Measurements from ENCODE around the gene AWAT1. TPM values are rescaled to one million over a fixed set of nuclear protein-coding genes. Genes with fewer than 3 reads are reported as not detected.
A peak's percentile ranks its signal among the peaks of the same experiment; 100 is the strongest.

AWAT1 gene
- total RNA-seq, 4 donors from 2014 or later = 2.7 to 13.5 (median 4.0) TPM

DNA sequence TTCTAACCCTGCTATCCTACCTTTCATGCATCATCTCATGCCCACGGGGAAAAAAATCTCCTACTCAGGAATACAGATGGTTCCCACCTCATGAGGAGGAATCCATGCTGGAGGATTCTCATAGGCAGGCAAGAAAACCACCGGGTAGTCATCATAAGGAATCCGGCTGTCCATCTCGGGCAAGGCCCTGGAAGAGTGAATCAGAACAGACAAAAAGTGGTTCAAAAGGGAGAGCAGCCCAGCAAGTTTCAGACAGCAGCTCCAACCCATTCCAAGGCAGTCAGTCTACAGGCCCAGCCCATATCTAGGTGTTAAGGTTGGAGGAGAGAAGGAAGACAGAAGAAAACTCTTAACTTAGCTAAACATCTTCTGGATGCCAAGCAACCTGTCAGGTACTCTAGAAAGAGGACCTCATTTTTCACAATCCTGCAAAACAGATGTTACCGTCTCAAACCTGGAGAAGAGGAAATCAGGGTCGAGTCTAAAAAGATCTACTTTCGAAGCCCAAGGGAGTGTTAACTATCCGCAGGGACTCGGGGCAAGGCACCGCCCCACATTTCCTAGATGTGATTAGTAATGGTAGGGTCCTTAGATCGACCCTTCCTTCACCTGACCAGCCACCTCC is 54.8 kb downstream of the AWAT1 start:
- peaks cover 15% of the 10 kb centered on the region for H3K4me1 ChIP-seq
- H3K27ac ChIP-seq = no peak overlapping the region
- WGBS = 45% methylated on average over 11 of the region's 11 CpGs
- H3K9me3 ChIP-seq = no peaks in the 10 kb centered on the region
- TF ChIP-seq, protein P1, sequence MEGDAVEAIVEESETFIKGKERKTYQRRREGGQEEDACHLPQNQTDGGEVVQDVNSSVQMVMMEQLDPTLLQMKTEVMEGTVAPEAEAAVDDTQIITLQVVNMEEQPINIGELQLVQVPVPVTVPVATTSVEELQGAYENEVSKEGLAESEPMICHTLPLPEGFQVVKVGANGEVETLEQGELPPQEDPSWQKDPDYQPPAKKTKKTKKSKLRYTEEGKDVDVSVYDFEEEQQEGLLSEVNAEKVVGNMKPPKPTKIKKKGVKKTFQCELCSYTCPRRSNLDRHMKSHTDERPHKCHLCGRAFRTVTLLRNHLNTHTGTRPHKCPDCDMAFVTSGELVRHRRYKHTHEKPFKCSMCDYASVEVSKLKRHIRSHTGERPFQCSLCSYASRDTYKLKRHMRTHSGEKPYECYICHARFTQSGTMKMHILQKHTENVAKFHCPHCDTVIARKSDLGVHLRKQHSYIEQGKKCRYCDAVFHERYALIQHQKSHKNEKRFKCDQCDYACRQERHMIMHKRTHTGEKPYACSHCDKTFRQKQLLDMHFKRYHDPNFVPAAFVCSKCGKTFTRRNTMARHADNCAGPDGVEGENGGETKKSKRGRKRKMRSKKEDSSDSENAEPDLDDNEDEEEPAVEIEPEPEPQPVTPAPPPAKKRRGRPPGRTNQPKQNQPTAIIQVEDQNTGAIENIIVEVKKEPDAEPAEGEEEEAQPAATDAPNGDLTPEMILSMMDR (IDR thresholded peaks at IDR 0.05) = no peak
- TF ChIP-seq EP300 (IDR thresholded peaks at IDR 0.05) (no peak), POLR2A (IDR thresholded peaks at IDR 0.05) (no peak), POLR2AphosphoS5 (IDR thresholded peaks at IDR 0.05) (no peak)
- no peak for DNase-seq (ENCODE audit: low spot score in 2 of 2)
- H3K36me3 ChIP-seq = peaks cover 13% of the 10 kb centered on the region
- no peaks in the 10 kb centered on the region for H3K27me3 ChIP-seq
- H3K4me3 ChIP-seq = peak overlapping the region; percentile 58

Other genes with a start within 250 kb of the AWAT1 start
- gene AWAT2, start 184.7 kb upstream of the AWAT1 start, total RNA-seq = 10 to 100 TPM in 2 of 4 donors, 1 to 10 TPM in 2; 4.7 to 23.0 (median 12.4) TPM
- gene OTUD6A, start 172.2 kb upstream of the AWAT1 start, total RNA-seq = not detected
- 10 to 100 TPM; 50.7 to 83.5 (median 64.6) TPM for gene IGBP1, start 101.2 kb upstream of the AWAT1 start, total RNA-seq
- 10 to 100 TPM in 3 of 4 donors, 1 to 10 TPM in 1; 7.2 to 42.0 (median 19.0) TPM for gene DGAT2L6, start 57.2 kb upstream of the AWAT1 start, total RNA-seq
- 1 to 10 TPM; 2.2 to 7.0 (median 4.3) TPM for gene P2RY4, start 25.5 kb downstream of the AWAT1 start, total RNA-seq
- not detected for gene ARR3, start 33.7 kb downstream of the AWAT1 start, total RNA-seq
- gene RAB41, start 47.5 kb downstream of the AWAT1 start, total RNA-seq = under 1 TPM in 1 of 4 donors, not detected in 3; 0.68 TPM
- 10 to 100 TPM; 15.6 to 37.8 (median 30.6) TPM for gene PDZD11, start 55.3 kb downstream of the AWAT1 start, total RNA-seq
- gene KIF4A, start 55.4 kb downstream of the AWAT1 start, total RNA-seq = 1 to 10 TPM; 1.4 to 2.3 (median 1.9) TPM
- 10 to 100 TPM; 15.8 to 68.7 (median 44.7) TPM for gene GDPD2, start 188.7 kb downstream of the AWAT1 start, total RNA-seq
- gene DLG3, start 210.2 kb downstream of the AWAT1 start, total RNA-seq = 10 to 100 TPM; 12.8 to 42.1 (median 26.7) TPM